ENCODE data around the gene SCYGR2. TPM values are rescaled to one million over a fixed set of nuclear protein-coding genes. Genes with fewer than 3 reads are reported as not detected.

Gene SCYGR2
- total and polyA plus RNA-seq, 2 donors (not counting 3 experiments of a cell fraction or from before 2014, with no cell fraction given) = not detected

GRCh38 chr2:227626580-227627151, 28.0 kb downstream of the SCYGR2 start:
- dilution Hi-C loops (cut with MboI; ENCODE audit: extremely low pct_ligation_motif_present, low sequenced_read_pairs) = no loop called here
- H3K4me2 ChIP-seq (ENCODE audit: insufficient read depth, low read length) = no peak overlapping the region
- no peak overlapping the region for H3K9ac ChIP-seq (replicated peaks; ENCODE audit: extremely low read depth, insufficient read depth, low read length)
- H3K4me3 ChIP-seq (replicated peaks in 1 of 3; ENCODE audit: insufficient read depth in 1 of 3, low read depth in 1 of 3, low read length in 3 of 3) = no peak overlapping the region
- H3K9me3 ChIP-seq (replicated peaks; ENCODE audit: control insufficient read depth, insufficient read depth, low read length) = no peaks in the 10 kb centered on the region
- H3K27ac ChIP-seq (ENCODE audit: insufficient read depth, low read depth, low read length) = no peak overlapping the region
- no peak overlapping the region for H2AFZ ChIP-seq (ENCODE audit: low read depth, low read length)
- H3K27me3 ChIP-seq (ENCODE audit: control insufficient read depth in 2 of 2, insufficient read depth in 2 of 2, low read length in 2 of 2) = peaks cover 2 to 3% of the 10 kb centered on the region in 2 experiments
- H3K4me1 ChIP-seq (ENCODE audit: control insufficient read depth, extremely low read depth, insufficient read depth, low read length) = no peaks in the 10 kb centered on the region
- POLR2A ChIA-PET = no interaction called here
- intact Hi-C loops (cut with micrococcal nuclease) = no loop called here
- FAIRE-seq (no peak), DNase-seq (ENCODE audit: low read depth, low spot score) (no peak)
- no peaks in the 10 kb centered on the region for H4K20me1 ChIP-seq (replicated peaks; ENCODE audit: control insufficient read depth, extremely low read depth, insufficient read depth, low read length)
- CTCF ChIA-PET = no interaction called here
- no peaks in the 10 kb centered on the region for H3K9me1 ChIP-seq (replicated peaks; ENCODE audit: control insufficient read depth, extremely low read depth, insufficient read depth, low read length)
- no peaks in the 10 kb centered on the region for H3K79me2 ChIP-seq (ENCODE audit: control insufficient read depth, insufficient read depth, low read length)
- H3K36me3 ChIP-seq (ENCODE audit: control insufficient read depth in 2 of 2, extremely low read depth in 1 of 2, insufficient read depth in 2 of 2, low read length in 2 of 2) = no peaks in the 10 kb centered on the region
- TF ChIP-seq MYC (IDR thresholded peaks at IDR 0.05; ENCODE audit: low read depth, low read length) = no peak
- TF ChIP-seq EZH2 (IDR thresholded peaks at IDR 0.05; ENCODE audit: borderline replicate concordance, low read depth, low read length, severe bottlenecking) = no peak
- TF ChIP-seq POLR2A (IDR thresholded peaks at IDR 0.05; ENCODE audit: low read depth, low read length) = no peak
- TF ChIP-seq POLR2AphosphoS5 (IDR thresholded peaks at IDR 0.05; ENCODE audit: insufficient read depth, low read depth, low read length) = no peak
- TF ChIP-seq JUN (IDR thresholded peaks at IDR 0.05; ENCODE audit: borderline replicate concordance, insufficient read depth, insufficient read length, low read depth) = no peak
- no peak for TF ChIP-seq MAX (IDR thresholded peaks at IDR 0.05; ENCODE audit: insufficient read depth, insufficient read length)
- TF ChIP-seq GATA2 (IDR thresholded peaks at IDR 0.05; ENCODE audit: insufficient read depth, insufficient read length, low read depth, low read length) = no peak
- TF ChIP-seq CTCF (IDR thresholded peaks at IDR 0.05; ENCODE audit: extremely low read depth in 1 of 2, insufficient read depth in 1 of 2, low read depth in 1 of 2, low read length in 2 of 2) = no peak
- TF ChIP-seq FOS (IDR thresholded peaks at IDR 0.05; ENCODE audit: borderline replicate concordance, insufficient read depth, low read length) = no peak
- BruUV-seq (replicated peaks) = no TSS peak
